Loucy (cell line): ENCODE measurements around the gene FMNL2.

Experiments used
- H2AFZ ChIP-seq: fragments of 200-600 bp; sonication (generic); 2 replicates; pipeline ENCODE4 v1.6.0; 2016; ENCODE audit warnings: antibody characterized with exemption, mild to moderate bottlenecking, low read length, moderate library complexity
- H3F3A ChIP-seq: fragments of 200-600 bp; 2 replicates; pipeline ENCODE4 v1.6.0; 2016; ENCODE audit warnings: antibody characterized with exemption, low read depth, mild to moderate bottlenecking
- H3K27me3 ChIP-seq: fragments of 200-600 bp; sonication (generic); 2 replicates; pipeline ENCODE4 v1.6.1; 2014; ENCODE audit warnings: low read length, mild to moderate bottlenecking; ENCODE audit not compliant: insufficient read depth, poor library complexity, severe bottlenecking
- H3K36me3 ChIP-seq: fragments of 200-600 bp; sonication (generic); 2 replicates; pipeline ENCODE4 v1.6.1; 2016; ENCODE audit warnings: low read length; ENCODE audit not compliant: insufficient read depth
- H3K4me1 ChIP-seq: fragments of 200-600 bp; sonication (generic); 2 replicates; pipeline ENCODE4 v1.5.1; 2014; ENCODE audit warnings: low read length, mild to moderate bottlenecking; ENCODE audit not compliant: insufficient read depth, poor library complexity, severe bottlenecking
- H3K4me2 ChIP-seq: fragments of 200-600 bp; sonication (generic); 2 replicates; pipeline ENCODE4 v1.6.0; 2014; ENCODE audit warnings: antibody characterized with exemption, low read length, low read depth, mild to moderate bottlenecking; ENCODE audit not compliant: poor library complexity, severe bottlenecking
- H3K4me3 ChIP-seq: fragments of 200-600 bp; sonication (generic); 2 replicates; pipeline ENCODE4 v1.5.1; 2014; ENCODE audit warnings: low read length, mild to moderate bottlenecking, mixed read lengths; ENCODE audit not compliant: poor library complexity, severe bottlenecking
- H3K79me2 ChIP-seq: fragments of 200-600 bp; sonication (generic); 2 replicates; pipeline ENCODE4 v1.6.1; 2014; ENCODE audit warnings: low read length; ENCODE audit not compliant: insufficient read depth
- H3K9ac ChIP-seq: fragments of 200-600 bp; sonication (generic); 2 replicates; pipeline ENCODE4 v1.6.0; 2014; ENCODE audit warnings: mild to moderate bottlenecking, low read depth, low read length, moderate library complexity; ENCODE audit not compliant: poor library complexity, severe bottlenecking
- H3K9me2 ChIP-seq: fragments of 200-600 bp; sonication (generic); replicated peaks from 2 replicates; pipeline ENCODE4 v1.6.1; 2016; ENCODE audit warnings: low read depth, low read length, mixed read lengths
- H3K9me3 ChIP-seq: fragments of 200-600 bp; sonication (generic); 2 replicates; pipeline ENCODE4 v1.6.1; 2014; ENCODE audit warnings: mild to moderate bottlenecking, antibody characterized with exemption, low read length, low read depth; ENCODE audit not compliant: insufficient read depth
- H4K20me1 ChIP-seq: fragments of 200-600 bp; sonication (generic); 2 replicates; pipeline ENCODE4 v1.6.0; 2014; ENCODE audit warnings: antibody characterized with exemption, low read length, mild to moderate bottlenecking; ENCODE audit not compliant: insufficient read depth, poor library complexity, severe bottlenecking
- CTCF ChIP-seq: fragments of 200-600 bp; sonication (generic); conservative IDR thresholded peaks from 2 replicates; pipeline ENCODE4 v1.5.1; 2014; ENCODE audit warnings: mild to moderate bottlenecking, antibody characterized with exemption, low read length
- EZH2phosphoT487 ChIP-seq: fragments of 200-600 bp; IDR thresholded peaks from 2 replicates; pipeline ENCODE4 v1.6.1; 2018; ENCODE audit warnings: antibody characterized with exemption, mild to moderate bottlenecking, moderate library complexity, borderline replicate concordance

FMNL2 gene

GRCh38 chr2:152500772-152501171, 165.8 kb downstream of the FMNL2 start:
- H3K4me2 ChIP-seq = no peak overlapping the region
- TF ChIP-seq EZH2phosphoT487 (no peak), CTCF (no peak)

GRCh38 chr2:152501666-152502065, 166.7 kb downstream of the FMNL2 start:
- Histone ChIP-seq H3K9me3 (no peaks in the 10 kb centered on the region), H3K9ac (no peak overlapping the region), H3F3A (no peaks in the 10 kb centered on the region), H3K27me3 (no peaks in the 10 kb centered on the region), H3K4me3 (no peak overlapping the region), H3K9me2 (no peaks in the 10 kb centered on the region), H3K36me3 (no peaks in the 10 kb centered on the region), H3K79me2 (no peaks in the 10 kb centered on the region), H2AFZ (no peak overlapping the region), H3K4me1 (no peaks in the 10 kb centered on the region), H3K4me2 (no peak overlapping the region), H4K20me1 (no peaks in the 10 kb centered on the region)
- no peak for TF ChIP-seq CTCF
- no peak for TF ChIP-seq EZH2phosphoT487

More at GRCh38 chr2:152500772-152501171, 165.8 kb downstream of the FMNL2 start:
- no peaks in the 10 kb centered on the region for H3K27me3 ChIP-seq
- no peaks in the 10 kb centered on the region for H3K79me2 ChIP-seq
- no peak overlapping the region for H2AFZ ChIP-seq
- H4K20me1 ChIP-seq = no peaks in the 10 kb centered on the region
- no peaks in the 10 kb centered on the region for H3K9me3 ChIP-seq
- no peak overlapping the region for H3K4me3 ChIP-seq
- no peaks in the 10 kb centered on the region for H3K9me2 ChIP-seq
- H3K4me1 ChIP-seq = no peaks in the 10 kb centered on the region
- no peak overlapping the region for H3K9ac ChIP-seq
- no peaks in the 10 kb centered on the region for H3K36me3 ChIP-seq
- no peaks in the 10 kb centered on the region for H3F3A ChIP-seq

- Histone ChIP-seq H3K79me2 (no peaks in the 10 kb centered on the region), H3K9me2 (no peaks in the 10 kb centered on the region)
These were observed 169.6 kb downstream of the FMNL2 start for GRCh38 chr2:152504618-152505017.

More at GRCh38 chr2:152504618-152505017, 169.6 kb downstream of the FMNL2 start:
- no peak overlapping the region for H2AFZ ChIP-seq
- no peaks in the 10 kb centered on the region for H3K36me3 ChIP-seq
- TF ChIP-seq EZH2phosphoT487 = no peak
- TF ChIP-seq CTCF = no peak
- no peaks in the 10 kb centered on the region for H4K20me1 ChIP-seq
- H3K9me3 ChIP-seq = no peaks in the 10 kb centered on the region
- H3K4me1 ChIP-seq = no peaks in the 10 kb centered on the region
- H3K4me3 ChIP-seq = no peak overlapping the region
- no peak overlapping the region for H3K9ac ChIP-seq
- H3K27me3 ChIP-seq = no peaks in the 10 kb centered on the region
- no peak overlapping the region for H3K4me2 ChIP-seq
- H3F3A ChIP-seq = no peaks in the 10 kb centered on the region
